ENCODE results near the gene RASD1.

- TF ChIP-seq CTCF (conservative IDR thresholded peaks at IDR 0.05 in 1 of 2, IDR thresholded peaks at IDR 0.05 in 1 of 2; ENCODE audit: low read depth in 1 of 2, low read length in 2 of 2) (no peak), EZH2 (IDR thresholded peaks at IDR 0.05; ENCODE audit: low read length, missing control alignments) (no peak)
Observed at GRCh38 chr17:17514361-17514992, 18.3 kb upstream of the RASD1 start.
